ENCODE measurements around the gene B4GALT2. TPM values are rescaled to one million over a fixed set of nuclear protein-coding genes. Genes with fewer than 3 reads are reported as not detected.

Gene B4GALT2
- total and polyA plus RNA-seq, 2 of the 4 experiments (the other 2 are of a cell fraction): 52.3 to 60.8 TPM

DNA sequence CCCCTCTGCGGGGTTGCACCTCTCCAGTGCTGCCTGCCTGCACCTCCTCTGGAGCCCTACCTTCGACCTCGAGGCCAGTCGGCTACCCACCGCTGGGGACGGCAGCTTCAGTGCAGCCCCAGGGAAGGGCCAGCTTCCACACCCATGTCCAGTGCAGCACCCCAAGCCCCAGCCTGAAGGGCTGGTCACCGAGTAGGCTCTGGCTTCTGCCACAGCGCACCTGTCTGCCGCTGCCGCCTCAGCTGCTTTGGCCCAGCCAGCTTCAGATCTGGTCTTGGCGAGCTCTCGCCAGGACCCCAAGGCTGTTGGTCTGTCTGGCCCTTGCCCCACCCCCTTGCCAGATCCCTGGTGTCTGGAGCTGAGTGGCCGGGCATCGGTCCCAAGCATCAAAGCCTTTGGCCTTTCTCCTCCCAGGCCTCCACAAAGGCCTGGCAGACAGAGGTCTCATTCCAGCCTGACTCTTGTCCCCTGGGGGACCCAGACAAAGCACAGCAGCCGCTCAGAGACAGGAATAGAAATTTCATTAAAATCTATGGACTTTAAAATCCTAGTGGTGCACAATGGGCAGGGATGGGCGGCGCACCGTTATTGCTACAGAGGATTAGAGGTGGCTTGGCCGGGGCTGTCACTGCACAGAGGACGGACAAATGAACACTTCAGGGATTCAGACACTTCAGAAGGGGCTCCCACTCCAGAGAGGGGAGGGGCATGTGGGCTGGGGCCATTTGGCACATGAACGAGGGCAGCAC lies 17.1 kb downstream of the B4GALT2 start:
- DNase-seq: no peak
- H3K56ac ChIP-seq (ENCODE audit: extremely low read depth, insufficient read depth, low read length): no peak overlapping the region
- no peaks in the 10 kb centered on the region for H3K9me1 ChIP-seq (ENCODE audit: insufficient read depth, low read length)
- no peak overlapping the region for H3K4ac ChIP-seq (ENCODE audit: low read depth, low read length)
- no TSS peak for BruUV-seq (replicated peaks)
- H3K4me2 ChIP-seq (ENCODE audit: low read depth, low read length): no peak overlapping the region
- H2BK15ac ChIP-seq (ENCODE audit: low read depth, low read length): no peak overlapping the region
- no peak overlapping the region for H3K14ac ChIP-seq (replicated peaks; ENCODE audit: low read depth, low read length)
- TF ChIP-seq POLR2A (IDR thresholded peaks at IDR 0.05; ENCODE audit: low read depth, low read length) (no peak), RFX5 (IDR thresholded peaks at IDR 0.05; ENCODE audit: low read depth, low read length) (no peak), NFE2L2 (IDR thresholded peaks at IDR 0.05; ENCODE audit: low read depth, low read length) (no peak), RCOR1 (IDR thresholded peaks at IDR 0.05; ENCODE audit: insufficient replicate concordance, low read length) (no peak), FOS (IDR thresholded peaks at IDR 0.05; ENCODE audit: low read depth, low read length) (no peak), CHD1 (IDR thresholded peaks at IDR 0.05; ENCODE audit: low read depth, low read length) (no peak), MAFK (IDR thresholded peaks at IDR 0.05; ENCODE audit: low read depth, low read length) (no peak), MXI1 (IDR thresholded peaks at IDR 0.05; ENCODE audit: borderline replicate concordance, low read depth, low read length) (no peak), MAZ (IDR thresholded peaks at IDR 0.05; ENCODE audit: borderline replicate concordance, low read depth, low read length) (no peak)
- TF ChIP-seq, protein P1, sequence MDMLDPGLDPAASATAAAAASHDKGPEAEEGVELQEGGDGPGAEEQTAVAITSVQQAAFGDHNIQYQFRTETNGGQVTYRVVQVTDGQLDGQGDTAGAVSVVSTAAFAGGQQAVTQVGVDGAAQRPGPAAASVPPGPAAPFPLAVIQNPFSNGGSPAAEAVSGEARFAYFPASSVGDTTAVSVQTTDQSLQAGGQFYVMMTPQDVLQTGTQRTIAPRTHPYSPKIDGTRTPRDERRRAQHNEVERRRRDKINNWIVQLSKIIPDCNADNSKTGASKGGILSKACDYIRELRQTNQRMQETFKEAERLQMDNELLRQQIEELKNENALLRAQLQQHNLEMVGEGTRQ (IDR thresholded peaks at IDR 0.05; ENCODE audit: low read depth, low read length): no peak
- TF ChIP-seq, protein P2, sequence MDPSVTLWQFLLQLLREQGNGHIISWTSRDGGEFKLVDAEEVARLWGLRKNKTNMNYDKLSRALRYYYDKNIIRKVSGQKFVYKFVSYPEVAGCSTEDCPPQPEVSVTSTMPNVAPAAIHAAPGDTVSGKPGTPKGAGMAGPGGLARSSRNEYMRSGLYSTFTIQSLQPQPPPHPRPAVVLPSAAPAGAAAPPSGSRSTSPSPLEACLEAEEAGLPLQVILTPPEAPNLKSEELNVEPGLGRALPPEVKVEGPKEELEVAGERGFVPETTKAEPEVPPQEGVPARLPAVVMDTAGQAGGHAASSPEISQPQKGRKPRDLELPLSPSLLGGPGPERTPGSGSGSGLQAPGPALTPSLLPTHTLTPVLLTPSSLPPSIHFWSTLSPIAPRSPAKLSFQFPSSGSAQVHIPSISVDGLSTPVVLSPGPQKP (IDR thresholded peaks at IDR 0.05; ENCODE audit: borderline replicate concordance, low read depth, low read length): no peak
- TF ChIP-seq, protein P3, sequence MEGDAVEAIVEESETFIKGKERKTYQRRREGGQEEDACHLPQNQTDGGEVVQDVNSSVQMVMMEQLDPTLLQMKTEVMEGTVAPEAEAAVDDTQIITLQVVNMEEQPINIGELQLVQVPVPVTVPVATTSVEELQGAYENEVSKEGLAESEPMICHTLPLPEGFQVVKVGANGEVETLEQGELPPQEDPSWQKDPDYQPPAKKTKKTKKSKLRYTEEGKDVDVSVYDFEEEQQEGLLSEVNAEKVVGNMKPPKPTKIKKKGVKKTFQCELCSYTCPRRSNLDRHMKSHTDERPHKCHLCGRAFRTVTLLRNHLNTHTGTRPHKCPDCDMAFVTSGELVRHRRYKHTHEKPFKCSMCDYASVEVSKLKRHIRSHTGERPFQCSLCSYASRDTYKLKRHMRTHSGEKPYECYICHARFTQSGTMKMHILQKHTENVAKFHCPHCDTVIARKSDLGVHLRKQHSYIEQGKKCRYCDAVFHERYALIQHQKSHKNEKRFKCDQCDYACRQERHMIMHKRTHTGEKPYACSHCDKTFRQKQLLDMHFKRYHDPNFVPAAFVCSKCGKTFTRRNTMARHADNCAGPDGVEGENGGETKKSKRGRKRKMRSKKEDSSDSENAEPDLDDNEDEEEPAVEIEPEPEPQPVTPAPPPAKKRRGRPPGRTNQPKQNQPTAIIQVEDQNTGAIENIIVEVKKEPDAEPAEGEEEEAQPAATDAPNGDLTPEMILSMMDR (conservative IDR thresholded peaks at IDR 0.05; ENCODE audit: low read depth, low read length): no peak
- no peak overlapping the region for H3K27ac ChIP-seq (ENCODE audit: insufficient read depth, low read length)
- H3K18ac ChIP-seq (ENCODE audit: low read depth, low read length): no peak overlapping the region
- no peaks in the 10 kb centered on the region for H3K9me3 ChIP-seq (ENCODE audit: control insufficient read depth, insufficient read depth, low read length)
- POLR2A ChIA-PET (ENCODE audit: unreplicated experiment): no interaction called here
- ATAC-seq (ENCODE audit: low read depth): no peak
- no peaks in the 10 kb centered on the region for H4K20me1 ChIP-seq (ENCODE audit: insufficient read depth, low read length)
- H2AK5ac ChIP-seq (ENCODE audit: low read depth, low read length): no peak overlapping the region
- WGBS, 2 experiments (ENCODE audit: extremely low coverage in 2 of 2, insufficient read length in 1 of 2): 94% methylated on average over 8 of the region's 21 CpGs; no CpG with 5 or more reads in 1 of the 2 experiments
- H3K36me3 ChIP-seq (ENCODE audit: control insufficient read depth, insufficient read depth, low read length): peaks cover 16% of the 10 kb centered on the region; the same call in 1 of the 2 replicates
- CTCF ChIA-PET: interaction anchor here (1.4 kb wide), 1 partner anchor 10 kb away, joined by 5 read pairs; no protein-coding TSS in a partner anchor
- H3K9ac ChIP-seq (ENCODE audit: low read depth, low read length): no peak overlapping the region
- H2AFZ ChIP-seq (replicated peaks; ENCODE audit: low read length, poor library complexity): no peak overlapping the region
- H4K5ac ChIP-seq (ENCODE audit: low read depth, low read length): no peak overlapping the region
- 0 out of 2 replicates have a peak, but pooled peaks cover 3% of the 10 kb centered on the region for H3K4me1 ChIP-seq (ENCODE audit: control insufficient read depth, insufficient read depth, low read length)
- H3K79me1 ChIP-seq (ENCODE audit: low read depth in 1 of 2, low read length in 2 of 2): no peaks in the 10 kb centered on the region
- intact Hi-C loops (cut with micrococcal nuclease): no loop called here
- no peak overlapping the region for H2BK120ac ChIP-seq (ENCODE audit: low read depth, low read length)
- dilution Hi-C loops (cut with HindIII; ENCODE audit: low sequenced_read_pairs, unreplicated experiment): no loop called here
- in situ Hi-C loops (cut with MboI; ENCODE audit: low sequenced_read_pairs): no loop called here
- no peak overlapping the region for H3K23ac ChIP-seq (ENCODE audit: low read depth, low read length)
- no peak overlapping the region for H4K91ac ChIP-seq (ENCODE audit: insufficient read depth, low read depth, low read length)
- H2BK5ac ChIP-seq (ENCODE audit: low read depth, low read length, poor library complexity, severe bottlenecking): no peak overlapping the region
- no peaks in the 10 kb centered on the region for H3K27me3 ChIP-seq (ENCODE audit: control insufficient read depth, insufficient read depth, low read length)
- no peak overlapping the region for H2AK9ac ChIP-seq (replicated peaks; ENCODE audit: low read depth, low read length, poor library complexity)
- no peak overlapping the region for H3K4me3 ChIP-seq (ENCODE audit: insufficient read depth, low read depth, low read length)
- no peak overlapping the region for H2BK20ac ChIP-seq (ENCODE audit: low read depth, low read length)
- H4K8ac ChIP-seq (ENCODE audit: low read depth in 2 of 2, low read length in 2 of 2): no peak overlapping the region

All from IMR-90 (cell line).